WI38 (cell line): ENCODE data around the gene DNLZ.

Source experiments
- H3K4me3 ChIP-seq: 2 replicates; pipeline ENCODE4 v1.5.1; 2011; ENCODE audit warnings: low read depth, mild to moderate bottlenecking, control low read depth, low read length
- TF ChIP-seq, protein P1 (sequence below): IDR thresholded peaks from 2 replicates; pipeline ENCODE4 v1.5.1; 2012; ENCODE audit warnings: low read depth, mild to moderate bottlenecking, control low read depth, low read length

Gene DNLZ

DNA sequence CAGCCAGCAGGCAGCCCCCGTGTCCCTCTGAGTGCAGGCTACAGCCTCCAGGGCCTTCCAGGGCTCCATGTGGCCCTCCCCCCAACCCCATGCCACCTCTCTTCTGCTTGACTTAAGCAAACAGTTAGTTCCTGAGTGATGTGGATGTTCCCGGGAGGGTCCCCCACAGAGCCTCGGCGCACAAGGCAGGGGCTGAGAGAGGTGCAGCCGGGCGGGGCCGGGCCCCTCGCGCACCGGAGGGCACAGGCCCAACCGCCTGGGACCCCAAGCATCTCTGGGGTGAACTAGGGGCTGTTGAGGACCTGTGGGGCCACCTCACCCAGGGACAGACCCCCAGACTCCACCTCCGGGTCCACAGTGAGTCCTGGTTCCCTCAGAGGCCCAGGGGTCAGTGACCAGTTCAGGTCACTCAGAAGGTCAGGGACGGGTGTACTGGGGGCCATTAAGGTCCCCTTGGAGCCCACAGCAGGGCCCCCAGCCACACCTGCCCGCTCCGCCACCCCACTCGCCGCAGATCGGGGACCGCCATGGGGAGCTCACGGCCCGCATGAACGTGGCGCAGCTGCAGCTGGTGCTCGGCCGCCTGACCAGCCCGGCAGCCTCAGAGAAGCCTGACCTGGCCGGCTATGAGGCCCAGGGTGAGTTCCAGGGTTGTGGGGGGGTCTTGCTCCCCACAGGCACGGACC lies 23.0 kb downstream of the DNLZ start:
- H3K4me3 ChIP-seq, result no peak overlapping the region
- TF ChIP-seq, protein P1, sequence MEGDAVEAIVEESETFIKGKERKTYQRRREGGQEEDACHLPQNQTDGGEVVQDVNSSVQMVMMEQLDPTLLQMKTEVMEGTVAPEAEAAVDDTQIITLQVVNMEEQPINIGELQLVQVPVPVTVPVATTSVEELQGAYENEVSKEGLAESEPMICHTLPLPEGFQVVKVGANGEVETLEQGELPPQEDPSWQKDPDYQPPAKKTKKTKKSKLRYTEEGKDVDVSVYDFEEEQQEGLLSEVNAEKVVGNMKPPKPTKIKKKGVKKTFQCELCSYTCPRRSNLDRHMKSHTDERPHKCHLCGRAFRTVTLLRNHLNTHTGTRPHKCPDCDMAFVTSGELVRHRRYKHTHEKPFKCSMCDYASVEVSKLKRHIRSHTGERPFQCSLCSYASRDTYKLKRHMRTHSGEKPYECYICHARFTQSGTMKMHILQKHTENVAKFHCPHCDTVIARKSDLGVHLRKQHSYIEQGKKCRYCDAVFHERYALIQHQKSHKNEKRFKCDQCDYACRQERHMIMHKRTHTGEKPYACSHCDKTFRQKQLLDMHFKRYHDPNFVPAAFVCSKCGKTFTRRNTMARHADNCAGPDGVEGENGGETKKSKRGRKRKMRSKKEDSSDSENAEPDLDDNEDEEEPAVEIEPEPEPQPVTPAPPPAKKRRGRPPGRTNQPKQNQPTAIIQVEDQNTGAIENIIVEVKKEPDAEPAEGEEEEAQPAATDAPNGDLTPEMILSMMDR, result no peak

DNA sequence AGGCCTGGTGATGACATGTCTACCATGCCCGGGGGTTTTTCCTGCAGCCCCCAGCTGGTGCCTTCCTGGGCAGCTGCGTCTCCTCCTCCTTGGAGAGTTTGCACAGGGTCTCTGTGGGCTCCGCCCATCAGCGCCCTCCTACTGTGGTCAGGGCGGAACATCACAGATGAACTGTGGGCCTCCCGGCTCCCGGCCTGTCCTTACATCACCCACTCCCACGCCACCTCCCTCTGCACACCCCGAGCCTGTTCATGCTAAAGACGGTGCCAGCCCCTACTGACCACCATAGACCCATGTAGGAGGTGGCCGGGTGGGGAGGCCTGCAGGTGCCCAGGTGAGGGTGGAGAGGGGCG lies 23.6 kb downstream of the DNLZ start:
- no peak overlapping the region for H3K4me3 ChIP-seq
- TF ChIP-seq, protein P1, result no peak

DNA sequence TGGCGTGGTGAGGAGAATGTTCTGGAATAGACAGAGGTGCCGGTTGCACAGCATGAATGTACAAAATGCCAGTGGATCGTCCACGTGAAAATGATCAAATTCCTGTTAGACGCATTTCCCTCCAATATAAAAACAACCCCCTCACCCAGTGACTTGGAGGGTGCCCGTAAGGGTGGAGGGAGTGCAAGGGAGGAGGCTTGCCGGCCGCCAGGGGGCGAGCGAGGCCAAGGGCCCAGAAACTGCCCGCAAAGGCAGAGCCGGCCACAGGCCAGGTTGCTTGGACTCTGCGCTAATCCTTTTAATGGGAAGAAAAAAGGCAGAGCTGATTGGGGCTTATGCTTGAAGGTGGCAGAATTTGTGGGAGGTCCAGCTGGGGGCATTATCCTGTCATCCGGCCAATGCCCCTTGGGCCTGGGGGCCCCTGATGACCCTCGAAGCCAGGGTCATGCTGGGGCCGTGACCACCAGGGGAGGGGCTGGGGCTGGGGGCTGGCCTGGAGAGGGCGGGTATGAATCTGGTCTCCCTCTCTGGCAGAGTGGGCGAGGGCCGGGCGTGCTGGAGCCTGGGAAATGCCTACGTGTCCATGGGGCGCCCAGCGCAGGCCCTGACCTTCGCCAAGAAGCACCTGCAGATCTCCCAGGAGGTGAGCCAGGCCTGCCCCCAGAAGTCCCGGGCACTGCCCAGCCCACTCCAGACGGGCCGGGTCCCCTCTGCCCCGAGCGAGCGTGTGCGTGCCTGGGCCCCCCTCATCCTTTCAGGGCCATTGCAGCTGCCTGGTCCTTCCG lies 24.2 kb downstream of the DNLZ start:
- TF ChIP-seq, protein P1, result peak; percentile 80

DNA sequence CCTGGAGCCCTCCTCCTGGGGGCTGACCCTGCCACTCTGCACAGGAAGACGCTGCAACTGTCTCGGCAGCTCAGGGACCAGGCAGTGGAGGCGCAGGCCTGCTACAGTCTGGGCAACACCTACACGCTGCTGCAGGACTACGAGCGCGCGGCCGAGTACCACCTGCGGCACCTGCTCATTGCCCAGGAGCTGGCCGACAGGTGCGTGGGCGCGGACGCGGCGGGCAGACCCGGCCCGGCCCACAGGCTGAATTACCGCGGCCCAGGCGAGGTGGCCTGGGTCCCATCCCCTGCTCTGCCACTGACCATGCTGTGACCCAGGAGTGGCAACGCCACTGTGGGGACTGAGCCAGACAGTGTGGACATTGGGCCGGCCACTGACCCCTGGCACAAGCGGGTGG lies 25.0 kb downstream of the DNLZ start:
- TF ChIP-seq, protein P1, result no peak

More for the DNA sequence above, 24.2 kb downstream of the DNLZ start:
- no peak overlapping the region for H3K4me3 ChIP-seq

DNA sequence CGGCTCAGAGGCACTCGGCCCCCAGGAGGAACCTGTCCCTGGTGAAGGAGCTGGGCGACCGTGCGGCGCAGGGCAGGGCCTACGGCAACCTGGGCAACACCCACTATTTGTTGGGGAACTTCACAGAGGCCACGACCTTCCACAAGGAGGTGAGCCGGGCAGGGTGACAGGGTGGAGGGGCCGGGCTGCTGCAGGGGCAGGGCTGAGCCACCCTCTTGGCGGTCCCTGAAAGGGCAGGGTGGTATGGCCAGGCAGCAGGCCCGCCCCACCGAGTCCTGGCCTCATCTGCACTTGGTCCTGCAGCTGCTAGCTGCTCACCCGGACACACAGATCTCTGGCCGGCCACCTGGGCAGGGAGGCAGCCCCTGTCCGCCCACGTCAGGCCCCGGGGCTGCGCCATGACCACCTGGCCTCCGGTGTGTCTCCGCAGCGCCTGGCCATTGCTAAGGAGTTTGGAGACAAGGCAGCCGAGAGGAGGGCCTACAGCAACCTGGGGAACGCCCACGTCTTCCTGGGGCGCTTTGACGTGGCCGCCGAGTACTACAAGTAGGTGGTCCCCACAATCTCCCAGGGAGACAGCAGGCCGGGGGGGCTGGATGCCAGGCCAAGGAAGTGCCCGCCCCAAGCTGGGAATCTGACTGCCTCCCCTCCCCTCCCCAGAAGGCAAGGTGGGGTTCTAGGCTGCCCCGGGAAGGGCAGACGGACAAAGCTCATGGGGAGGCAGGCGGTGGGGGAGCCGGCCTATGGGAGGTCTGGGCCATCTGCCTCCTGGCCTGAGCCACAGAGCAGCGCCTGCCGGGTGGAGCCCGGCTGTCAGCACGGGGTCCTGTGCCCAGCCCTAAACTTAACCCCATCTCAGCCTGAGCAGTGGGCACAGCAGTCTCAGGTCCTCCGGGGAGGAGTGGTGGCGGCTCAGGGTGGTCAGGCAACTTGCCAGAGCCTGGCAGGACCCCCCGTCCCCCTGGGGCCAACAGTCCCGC lies 25.8 kb downstream of the DNLZ start:
- no peak overlapping the region for H3K4me3 ChIP-seq
- TF ChIP-seq, protein P1, result no peak

More for the DNA sequence above, 25.0 kb downstream of the DNLZ start:
- H3K4me3 ChIP-seq, result no peak overlapping the region

DNA sequence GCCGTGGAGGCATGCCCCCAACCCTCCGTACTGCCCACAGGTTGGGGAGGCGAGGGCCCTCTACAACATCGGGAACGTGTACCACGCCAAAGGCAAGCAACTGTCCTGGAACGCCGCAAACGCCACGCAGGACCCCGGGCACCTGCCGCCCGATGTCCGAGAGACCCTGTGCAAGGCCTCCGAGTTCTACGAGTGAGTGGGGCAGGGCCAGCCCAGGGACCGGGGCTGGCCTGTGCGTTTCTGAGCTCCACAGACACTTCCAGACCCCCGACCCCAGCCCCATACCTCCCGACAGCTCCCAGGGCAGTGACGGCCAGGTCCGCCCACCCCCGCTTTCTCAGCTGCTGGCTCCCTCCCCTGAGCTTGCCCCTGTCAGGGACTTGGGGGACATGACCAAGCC lies 26.7 kb downstream of the DNLZ start:
- TF ChIP-seq, protein P1, result no peak
- H3K4me3 ChIP-seq, result no peak overlapping the region
